KOPT-K1 (cell line): ENCODE data around the gene PNPLA4.

ENCODE experiments used
- H3K27ac ChIP-seq: fragments of 200-600 bp; sonication (generic); 2 replicates; pipeline ENCODE4 v1.5.1; 2016; ENCODE audit warnings: antibody characterized with exemption, mild to moderate bottlenecking, low read depth, low read length; ENCODE audit not compliant: poor library complexity, severe bottlenecking
- H3K36me3 ChIP-seq: fragments of 200-600 bp; sonication (generic); 2 replicates; pipeline ENCODE4 v1.5.1; 2017; ENCODE audit warnings: antibody characterized with exemption, mild to moderate bottlenecking, low read length, moderate library complexity; ENCODE audit not compliant: insufficient read depth
- H3K9me3 ChIP-seq: fragments of 200-600 bp; sonication (generic); 2 replicates; pipeline ENCODE4 v1.5.1; 2017; ENCODE audit warnings: antibody characterized with exemption, low read length, mild to moderate bottlenecking; ENCODE audit not compliant: insufficient read depth, poor library complexity, severe bottlenecking

PNPLA4 gene, protein sequence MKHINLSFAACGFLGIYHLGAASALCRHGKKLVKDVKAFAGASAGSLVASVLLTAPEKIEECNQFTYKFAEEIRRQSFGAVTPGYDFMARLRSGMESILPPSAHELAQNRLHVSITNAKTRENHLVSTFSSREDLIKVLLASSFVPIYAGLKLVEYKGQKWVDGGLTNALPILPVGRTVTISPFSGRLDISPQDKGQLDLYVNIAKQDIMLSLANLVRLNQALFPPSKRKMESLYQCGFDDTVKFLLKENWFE

DNA sequence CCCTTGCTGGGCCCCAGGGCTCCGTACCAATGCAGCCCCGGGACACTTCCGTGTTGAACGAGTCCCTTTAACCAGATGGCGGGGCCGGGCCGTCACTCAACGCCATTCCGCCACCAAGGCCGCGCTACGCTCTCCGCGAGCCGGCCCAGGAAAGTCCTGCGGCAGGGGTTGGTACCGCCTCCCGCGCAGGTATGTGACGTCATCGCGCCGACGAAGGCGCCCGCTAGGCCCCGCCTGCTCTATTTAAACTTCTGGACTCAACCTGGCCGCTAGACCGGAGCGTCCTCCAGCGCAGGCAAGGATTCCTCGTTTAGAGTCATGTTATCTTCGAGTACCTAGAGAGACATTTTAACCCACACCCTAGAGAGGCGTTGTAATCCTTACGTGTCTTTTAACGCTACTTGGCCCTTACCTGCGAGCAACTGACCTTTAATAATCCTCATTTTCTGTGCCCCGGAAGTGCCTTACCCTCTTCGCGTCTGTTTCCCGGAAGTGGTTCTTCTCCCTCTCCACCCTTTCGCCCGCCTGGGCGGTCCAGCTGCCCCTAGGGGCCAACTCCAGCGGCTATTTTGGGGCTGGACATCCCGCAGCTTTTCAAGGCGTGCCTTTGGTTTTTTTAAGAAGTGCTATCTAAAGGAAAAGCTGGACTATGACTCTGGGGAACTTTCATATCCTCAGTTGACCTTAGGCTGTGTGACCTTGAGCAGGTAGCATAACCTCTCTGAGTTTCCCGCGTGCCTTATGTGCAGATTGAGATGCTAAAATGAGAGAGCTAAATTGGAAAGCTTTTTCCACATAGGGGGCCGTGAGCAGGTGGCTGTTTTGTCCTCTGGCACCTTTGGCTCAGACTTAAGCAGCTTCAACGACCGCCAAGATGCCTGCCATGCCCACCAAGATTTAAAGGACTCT lies at the start of gene PNPLA4:
Gene PNPLA4, minus strand, starts transcription at position 155 of the 909 bp plus-strand sequence. CDS start 1,294 bp downstream, outside the sequence.
- no peak within 1 kb of the TSS for H3K27ac ChIP-seq
- H3K9me3 ChIP-seq, result no peaks in the 10 kb centered on the region
- no peaks in the 10 kb centered on the region for H3K36me3 ChIP-seq

DNA sequence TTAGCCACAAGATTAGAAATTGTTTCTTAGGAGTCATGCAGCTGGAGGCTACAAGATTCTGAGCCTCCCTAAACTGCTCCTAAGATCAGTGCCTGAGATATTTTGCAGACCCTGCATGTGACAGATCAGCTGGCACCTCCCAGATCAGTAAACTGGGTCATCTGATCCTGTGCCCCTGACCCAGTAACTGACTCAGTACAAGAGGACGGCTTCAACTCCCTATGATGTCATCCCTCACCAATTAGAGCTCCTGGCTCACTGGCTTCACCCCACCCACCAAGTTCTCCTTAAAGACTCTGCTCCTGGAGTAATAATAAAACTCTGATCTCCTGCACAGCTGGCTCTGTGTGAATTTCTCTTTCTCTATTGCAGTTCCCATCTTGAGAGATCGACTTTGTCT lies 45.4 kb upstream of the PNPLA4 start:
- Histone ChIP-seq H3K27ac (no peak overlapping the region), H3K9me3 (no peaks in the 10 kb centered on the region), H3K36me3 (no peaks in the 10 kb centered on the region)

DNA sequence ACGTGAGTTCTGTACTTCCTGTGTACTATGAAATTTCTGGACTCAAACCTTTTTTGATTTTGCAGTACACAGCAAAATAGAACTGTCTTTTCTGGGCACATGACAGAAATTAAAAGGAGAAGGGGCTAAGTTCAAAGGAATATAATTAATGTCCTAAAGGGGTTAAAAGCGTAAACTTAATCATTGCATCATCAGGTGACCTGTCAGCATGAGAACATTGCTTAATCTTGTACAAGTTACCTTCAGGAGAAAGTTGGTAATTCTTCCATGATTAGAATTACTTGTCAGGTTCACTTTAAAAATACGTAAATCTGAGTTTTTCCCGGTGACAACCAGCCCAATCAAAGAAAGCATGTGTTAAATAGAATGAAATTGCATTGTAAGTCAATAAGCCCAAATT lies 43.2 kb upstream of the PNPLA4 start:
- H3K27ac ChIP-seq, result no peak overlapping the region
- no peaks in the 10 kb centered on the region for H3K9me3 ChIP-seq
- no peaks in the 10 kb centered on the region for H3K36me3 ChIP-seq

DNA sequence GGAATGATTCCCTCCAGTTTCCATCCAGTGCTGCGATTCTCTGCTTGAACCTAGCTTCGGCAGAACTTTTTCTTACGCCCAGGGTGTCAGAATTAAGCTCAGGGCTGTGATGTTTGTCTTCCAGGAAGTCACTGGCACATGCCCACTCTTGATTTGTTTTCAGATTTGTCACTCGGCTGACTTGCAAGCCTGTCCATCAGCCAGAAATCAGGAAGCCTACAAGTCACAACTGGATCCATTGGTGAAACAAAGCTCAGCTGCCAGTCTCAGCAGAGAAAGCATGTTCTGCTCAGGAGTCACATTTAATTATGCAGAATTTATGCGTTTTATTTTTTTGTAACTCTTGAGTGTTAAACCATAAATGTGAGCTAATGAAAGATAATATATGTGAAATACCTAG lies 38.2 kb upstream of the PNPLA4 start:
- no peaks in the 10 kb centered on the region for H3K36me3 ChIP-seq
- H3K27ac ChIP-seq, result no peak overlapping the region
- H3K9me3 ChIP-seq, result no peaks in the 10 kb centered on the region

DNA sequence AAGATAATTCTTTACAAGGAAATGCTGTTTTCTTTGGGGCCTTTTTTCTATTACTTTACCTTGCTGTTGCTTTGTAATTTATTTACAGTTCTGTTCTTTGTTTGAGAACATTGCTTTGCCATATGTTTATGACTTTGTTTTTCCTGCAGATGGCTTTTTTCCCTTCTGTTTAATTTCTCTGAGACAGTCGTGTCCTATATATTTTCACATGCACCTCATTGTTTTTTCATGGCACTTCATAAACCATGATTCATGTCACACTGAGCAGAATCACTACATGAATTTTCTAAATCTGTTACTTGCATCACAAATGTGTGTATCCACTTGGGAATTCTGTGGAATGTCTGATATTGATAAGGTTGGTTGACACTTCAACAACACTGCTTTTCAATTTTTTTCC lies 33.0 kb upstream of the PNPLA4 start:
- Histone ChIP-seq H3K9me3 (no peaks in the 10 kb centered on the region), H3K36me3 (no peaks in the 10 kb centered on the region)

DNA sequence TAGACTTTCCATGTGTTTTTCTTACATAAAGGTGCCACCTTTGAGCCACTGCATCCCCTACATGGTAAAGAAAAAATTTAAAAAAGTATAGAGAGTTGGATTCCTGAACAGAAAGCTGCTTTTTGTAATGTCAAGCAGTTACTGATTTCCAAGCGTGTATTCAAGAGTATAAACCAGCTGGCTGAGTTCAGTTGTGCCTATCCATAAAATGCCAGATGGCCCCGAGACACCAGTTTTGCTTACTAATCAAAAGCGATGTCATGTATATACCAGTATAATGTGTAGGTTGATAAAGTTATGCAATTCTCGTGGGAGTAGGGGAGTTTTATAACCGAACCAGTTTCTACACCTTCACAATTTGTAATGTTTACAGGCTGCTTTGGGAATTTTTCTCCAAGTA lies 26.2 kb upstream of the PNPLA4 start:
- H3K9me3 ChIP-seq, result no peaks in the 10 kb centered on the region
- no peaks in the 10 kb centered on the region for H3K36me3 ChIP-seq
- no peak overlapping the region for H3K27ac ChIP-seq

More for the DNA sequence above, 33.0 kb upstream of the PNPLA4 start:
- no peak overlapping the region for H3K27ac ChIP-seq

DNA sequence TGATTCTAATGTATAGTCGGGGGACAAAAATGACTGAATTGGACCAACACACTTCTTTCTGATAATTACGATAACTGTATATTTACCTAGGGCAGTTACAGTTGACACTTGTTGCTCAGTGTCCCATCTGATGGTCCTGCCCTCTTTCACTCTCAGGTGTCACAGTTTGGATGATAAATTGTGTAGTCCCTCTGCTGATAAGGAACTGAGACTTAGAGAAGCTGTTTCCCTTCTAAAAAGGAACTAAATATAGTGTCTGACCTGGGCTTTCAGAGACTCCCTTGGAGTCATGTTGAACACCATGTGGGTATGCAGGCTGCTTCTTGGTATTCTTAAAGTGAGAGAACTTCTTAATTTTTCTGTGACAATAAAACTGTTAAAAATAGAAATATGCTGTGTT lies 23.7 kb upstream of the PNPLA4 start:
- no peaks in the 10 kb centered on the region for H3K36me3 ChIP-seq
- no peak overlapping the region for H3K27ac ChIP-seq
- no peaks in the 10 kb centered on the region for H3K9me3 ChIP-seq

DNA sequence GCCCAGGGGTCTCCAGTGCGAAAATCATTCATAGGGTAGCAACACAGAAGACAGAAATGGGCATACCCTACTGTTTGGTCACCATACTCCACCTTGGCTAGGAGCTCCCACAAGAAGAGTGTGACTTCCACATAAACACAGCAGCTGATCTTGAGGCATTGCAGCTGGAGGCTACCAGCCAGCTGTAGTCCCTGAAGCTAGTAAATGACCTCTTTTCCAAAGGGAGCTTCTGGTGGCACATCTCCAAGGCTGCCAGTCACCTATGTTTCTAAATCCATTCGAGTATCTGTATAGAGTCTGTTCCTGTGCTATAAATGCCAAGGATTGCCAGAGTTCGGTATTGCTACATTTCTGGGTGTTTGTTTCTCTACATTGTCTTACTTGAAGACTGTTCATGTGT lies 21.3 kb upstream of the PNPLA4 start:
- Histone ChIP-seq H3K36me3 (no peaks in the 10 kb centered on the region), H3K9me3 (no peaks in the 10 kb centered on the region), H3K27ac (no peak overlapping the region)

DNA sequence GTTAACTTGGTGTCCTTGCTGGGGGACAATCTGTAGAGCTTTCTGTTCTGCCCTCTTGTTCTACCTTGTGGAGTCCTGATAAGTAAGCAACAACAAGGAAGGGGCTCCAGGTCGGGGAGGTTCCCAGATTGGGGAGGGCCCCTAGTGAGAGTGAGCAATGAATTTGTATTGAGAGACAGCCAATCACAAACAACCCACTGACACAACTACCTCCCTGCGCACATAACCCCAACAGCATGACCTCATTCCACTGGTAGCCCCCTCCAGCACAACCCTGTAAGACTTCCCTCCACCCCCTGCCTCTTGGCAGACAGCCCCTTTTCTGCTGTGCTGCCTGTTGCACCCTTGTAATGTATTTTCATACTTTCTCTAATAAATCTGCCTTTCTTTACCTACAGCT lies 19.7 kb upstream of the PNPLA4 start:
- H3K36me3 ChIP-seq, result no peaks in the 10 kb centered on the region
- H3K9me3 ChIP-seq, result no peaks in the 10 kb centered on the region
- no peak overlapping the region for H3K27ac ChIP-seq

DNA sequence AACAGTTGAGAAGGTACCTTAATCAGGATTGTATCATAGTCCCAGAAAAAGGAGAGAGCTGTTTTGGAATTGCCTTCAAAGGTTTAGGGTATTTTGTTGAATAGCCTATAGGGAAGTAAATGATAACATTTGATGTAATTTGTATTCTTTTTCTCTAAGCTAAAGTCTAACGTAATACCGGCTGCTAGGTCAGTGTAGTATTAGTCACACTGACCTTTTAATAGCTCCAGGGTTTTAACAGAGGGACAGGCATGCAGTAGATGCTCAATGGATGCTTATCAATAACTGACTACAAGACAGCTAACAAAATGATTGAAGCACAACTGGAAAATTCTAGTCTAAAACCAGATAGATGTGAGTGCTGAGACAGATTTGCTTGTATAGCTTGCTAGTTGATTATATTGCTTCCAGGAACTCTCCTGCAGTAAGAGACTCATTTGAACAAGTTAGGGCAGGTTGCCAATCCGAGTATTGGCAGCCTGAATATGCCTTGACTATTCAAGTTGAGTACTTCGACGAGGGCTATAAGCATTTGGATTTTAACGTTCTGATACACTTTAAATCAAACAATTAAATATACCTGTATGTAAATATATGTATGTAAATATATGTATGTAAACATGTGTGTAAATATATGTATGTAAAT lies 16.5 kb upstream of the PNPLA4 start:
- Histone ChIP-seq H3K36me3 (no peaks in the 10 kb centered on the region), H3K27ac (no peak overlapping the region), H3K9me3 (no peaks in the 10 kb centered on the region)

DNA sequence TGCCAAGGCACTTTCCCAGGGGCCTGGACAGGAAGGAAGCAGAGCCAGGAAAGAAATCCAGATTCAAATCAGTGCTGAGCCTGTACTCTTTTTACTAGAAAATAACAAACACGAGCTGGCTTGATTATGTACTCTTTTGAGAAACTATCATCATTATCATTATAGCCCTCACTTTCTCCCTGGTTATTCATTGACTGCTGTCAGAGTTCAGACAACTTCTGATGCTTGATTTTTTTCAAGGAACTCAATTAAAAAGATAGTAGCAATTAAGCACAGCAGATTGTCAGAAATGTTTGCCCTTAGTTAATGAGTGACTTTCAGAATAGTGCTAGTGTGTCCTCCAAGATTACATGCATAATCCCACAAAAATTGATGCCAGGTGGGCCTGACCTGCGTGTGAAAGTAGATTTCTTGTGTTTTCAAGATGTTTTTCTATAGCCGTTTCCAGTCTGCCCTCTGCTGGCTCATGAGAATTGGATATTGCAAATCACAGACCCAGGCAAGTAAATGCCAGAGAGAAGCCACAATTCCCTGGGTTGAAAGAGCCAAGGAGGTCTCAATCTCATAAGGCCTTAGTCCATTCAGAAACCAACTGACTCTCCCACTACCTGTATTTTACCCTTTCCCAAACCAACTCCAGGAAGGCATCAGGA lies 14.3 kb upstream of the PNPLA4 start:
- Histone ChIP-seq H3K27ac (no peak overlapping the region), H3K9me3 (no peaks in the 10 kb centered on the region), H3K36me3 (no peaks in the 10 kb centered on the region)

DNA sequence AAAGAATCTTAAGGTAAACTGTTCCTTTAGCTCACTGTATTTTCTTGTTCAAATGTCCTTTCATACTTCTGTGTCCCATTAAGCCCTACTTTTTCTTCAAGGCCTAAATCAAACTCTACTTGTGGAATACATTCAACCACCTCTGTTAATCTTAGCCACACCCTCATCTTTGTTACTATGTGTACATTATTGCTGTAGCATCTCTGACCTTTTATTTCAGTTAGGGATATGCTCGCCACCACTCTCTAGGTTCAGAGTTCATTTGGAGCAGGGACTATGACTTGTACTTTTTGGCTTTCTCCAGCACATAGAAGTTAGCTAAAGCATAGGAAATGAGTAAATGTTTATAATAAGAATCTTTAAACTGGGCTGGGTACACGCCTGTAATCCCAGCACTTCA lies 6.8 kb upstream of the PNPLA4 start:
- Histone ChIP-seq H3K27ac (no peak overlapping the region), H3K36me3 (no peaks in the 10 kb centered on the region), H3K9me3 (no peaks in the 10 kb centered on the region)

DNA sequence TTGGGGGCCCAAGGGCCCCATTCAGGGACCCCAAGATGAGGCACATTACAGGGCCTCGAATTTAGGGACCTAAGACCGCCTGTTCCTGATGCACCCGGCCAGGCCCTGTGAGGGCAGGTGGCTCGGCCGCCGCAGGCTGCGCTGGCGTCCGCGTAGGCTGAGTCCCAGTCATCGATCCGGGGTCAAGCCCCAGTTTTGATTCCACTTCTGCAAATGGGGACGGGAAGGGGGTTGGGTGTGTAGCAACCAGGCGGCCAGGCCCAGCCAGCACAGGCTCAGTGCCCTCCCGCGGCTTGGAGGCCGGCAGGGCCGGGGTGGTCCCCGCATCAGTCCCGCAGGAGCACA lies 327 bp downstream of the PNPLA4 start:
- Histone ChIP-seq H3K27ac (no peak overlapping the region), H3K9me3 (no peaks in the 10 kb centered on the region), H3K36me3 (no peaks in the 10 kb centered on the region)

DNA sequence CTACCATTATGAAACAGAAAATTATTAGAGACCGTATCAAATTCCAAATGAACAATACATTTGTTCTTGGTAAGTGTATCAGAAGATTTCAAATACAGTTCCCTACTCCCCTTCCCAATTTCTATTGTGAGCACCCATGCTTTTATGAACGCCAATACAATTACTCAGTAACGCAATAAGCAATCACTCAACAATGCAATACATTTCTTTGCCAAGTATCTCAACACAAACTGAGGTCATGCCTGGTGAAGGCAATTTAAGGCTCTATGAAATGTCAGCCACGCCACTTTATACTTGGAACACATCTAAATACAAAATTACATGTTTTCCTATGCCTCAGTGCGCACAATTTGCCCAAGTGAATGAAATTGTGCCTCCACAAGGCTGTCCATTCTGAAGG lies 712 bp downstream of the PNPLA4 start:
- no peaks in the 10 kb centered on the region for H3K9me3 ChIP-seq
- no peaks in the 10 kb centered on the region for H3K36me3 ChIP-seq
- H3K27ac ChIP-seq, result no peak overlapping the region

DNA sequence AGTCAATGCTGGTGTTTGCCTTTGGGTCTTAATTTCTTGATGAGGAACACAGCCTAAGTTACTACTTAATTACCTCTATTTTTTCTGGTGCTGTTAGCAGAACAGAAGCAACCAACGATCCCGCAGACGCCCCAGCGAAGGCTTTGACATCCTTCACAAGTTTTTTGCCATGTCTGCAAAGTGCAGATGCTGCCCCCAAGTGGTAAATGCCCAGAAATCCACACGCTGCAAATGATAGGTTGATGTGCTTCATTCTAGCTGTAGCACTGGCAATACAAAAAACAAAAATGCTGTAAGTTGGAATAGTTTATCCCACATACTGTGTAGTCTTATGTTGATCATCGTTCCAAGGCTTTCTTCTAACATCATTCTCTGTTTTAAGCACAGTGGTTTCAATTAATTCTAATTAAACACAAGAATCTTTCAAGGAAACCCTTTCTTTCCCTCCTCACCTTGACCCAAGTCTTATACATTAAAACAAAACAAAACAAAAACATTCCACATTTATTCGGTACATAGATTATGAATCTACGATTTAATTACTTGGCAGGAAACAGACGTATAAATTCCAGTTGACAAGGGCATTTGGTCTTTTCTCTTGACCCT lies 1.2 kb downstream of the PNPLA4 start:
- H3K27ac ChIP-seq, result no peak overlapping the region
- H3K36me3 ChIP-seq, result no peaks in the 10 kb centered on the region
- H3K9me3 ChIP-seq, result no peaks in the 10 kb centered on the region
